Fibroblast of skin of right biceps (primary cell): ENCODE measurements around the gene MCC.
A peak's percentile ranks its signal among the peaks of the same experiment; 100 is the strongest.

Source experiments
- DNase-seq: peaks from one replicate; pipeline ENCODE4 v3.0.0-alpha.2; 2013

The MCC gene

GRCh38 chr5:113240951-113241726 is 247.1 kb downstream of the MCC start:
- no peak for DNase-seq

DNA sequence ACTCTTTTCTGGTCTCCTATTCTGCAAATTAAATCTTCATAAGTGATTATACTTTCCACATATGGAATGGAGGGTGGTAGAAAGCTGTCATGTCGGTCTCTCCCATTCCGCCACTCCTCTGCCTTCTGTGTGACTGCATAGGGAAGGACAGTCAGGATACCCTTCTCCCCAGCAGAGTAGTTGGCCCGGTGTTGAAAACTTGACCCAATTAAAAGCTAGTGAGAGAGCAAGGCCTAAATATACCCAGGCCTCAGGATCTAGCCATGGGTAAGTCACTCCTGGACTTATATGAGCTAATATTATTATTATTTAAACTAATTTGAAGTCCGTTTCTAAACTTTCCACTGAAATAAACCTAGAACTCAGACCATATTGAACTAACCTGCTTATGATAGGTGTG is 248.2 kb downstream of the MCC start:
- DNase-seq: no peak

DNA sequence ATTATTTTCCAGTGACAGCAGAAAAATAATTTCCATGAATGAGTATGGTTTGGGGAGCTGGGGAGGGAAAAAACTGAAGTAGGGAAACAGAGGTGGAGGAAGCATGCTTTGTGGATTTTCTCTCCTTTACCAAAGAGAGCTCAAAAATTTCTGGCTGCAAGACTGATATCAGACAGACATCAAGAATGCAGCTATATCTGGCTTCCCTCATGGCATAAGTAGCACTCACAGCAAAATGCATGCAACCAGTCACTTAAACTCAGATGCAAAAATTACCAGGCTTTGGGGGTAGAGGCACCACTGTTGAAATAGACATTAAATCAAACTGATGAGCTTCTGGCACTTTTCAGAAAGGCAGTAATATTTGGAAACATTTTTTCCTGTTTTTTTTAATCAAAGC is 250.4 kb downstream of the MCC start:
- DNase-seq: no peak

GRCh38 chr5:113236536-113237288 is 251.5 kb downstream of the MCC start:
- DNase-seq: no peak

- no peak for DNase-seq
These were observed 252.4 kb downstream of the MCC start for GRCh38 chr5:113235884-113236283.

- no peak for DNase-seq
These were observed 253.7 kb downstream of the MCC start for GRCh38 chr5:113234546-113234945.

DNA sequence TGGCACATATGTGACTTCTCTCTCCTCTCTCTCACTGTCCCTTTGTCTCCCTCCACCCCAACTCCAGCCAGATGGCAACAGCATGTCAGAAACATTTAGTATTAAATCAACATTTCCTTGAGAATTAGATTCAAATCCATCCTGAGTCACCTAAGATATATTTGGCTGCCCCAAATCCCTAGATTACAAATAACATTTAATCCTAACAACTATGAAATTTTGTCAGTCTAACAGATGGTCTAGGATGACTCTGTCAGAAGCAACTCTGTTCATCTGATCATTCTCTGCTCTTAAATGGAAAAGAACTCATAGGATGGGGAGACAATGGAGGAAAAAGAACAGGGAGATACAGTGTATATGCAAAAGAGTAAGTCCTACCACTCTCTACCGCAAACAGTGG is 254.6 kb downstream of the MCC start:
- DNase-seq: peak; percentile 41

GRCh38 chr5:113232667-113233066 is 255.6 kb downstream of the MCC start:
- DNase-seq: no peak

DNA sequence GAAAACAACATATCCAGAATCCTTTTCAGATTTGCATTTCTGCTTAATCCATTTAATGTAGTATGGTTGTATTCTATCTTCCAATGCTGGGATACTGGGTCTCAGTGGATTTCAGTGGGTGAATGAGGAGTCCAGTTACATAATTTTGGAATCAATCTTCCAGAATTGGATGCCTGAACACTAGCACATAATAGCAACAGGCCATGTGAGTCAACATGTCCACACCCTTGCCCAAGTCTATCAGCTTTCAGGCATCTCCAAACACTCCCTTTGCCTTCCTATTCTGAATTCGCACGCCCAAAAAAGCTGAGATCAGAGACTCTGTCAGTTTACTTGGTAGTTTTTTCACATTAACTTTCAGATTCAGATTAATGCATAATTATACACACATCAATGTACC is 256.0 kb downstream of the MCC start:
- DNase-seq: no peak

- DNase-seq: no peak
These were observed 256.6 kb downstream of the MCC start for GRCh38 chr5:113231653-113232000.

DNA sequence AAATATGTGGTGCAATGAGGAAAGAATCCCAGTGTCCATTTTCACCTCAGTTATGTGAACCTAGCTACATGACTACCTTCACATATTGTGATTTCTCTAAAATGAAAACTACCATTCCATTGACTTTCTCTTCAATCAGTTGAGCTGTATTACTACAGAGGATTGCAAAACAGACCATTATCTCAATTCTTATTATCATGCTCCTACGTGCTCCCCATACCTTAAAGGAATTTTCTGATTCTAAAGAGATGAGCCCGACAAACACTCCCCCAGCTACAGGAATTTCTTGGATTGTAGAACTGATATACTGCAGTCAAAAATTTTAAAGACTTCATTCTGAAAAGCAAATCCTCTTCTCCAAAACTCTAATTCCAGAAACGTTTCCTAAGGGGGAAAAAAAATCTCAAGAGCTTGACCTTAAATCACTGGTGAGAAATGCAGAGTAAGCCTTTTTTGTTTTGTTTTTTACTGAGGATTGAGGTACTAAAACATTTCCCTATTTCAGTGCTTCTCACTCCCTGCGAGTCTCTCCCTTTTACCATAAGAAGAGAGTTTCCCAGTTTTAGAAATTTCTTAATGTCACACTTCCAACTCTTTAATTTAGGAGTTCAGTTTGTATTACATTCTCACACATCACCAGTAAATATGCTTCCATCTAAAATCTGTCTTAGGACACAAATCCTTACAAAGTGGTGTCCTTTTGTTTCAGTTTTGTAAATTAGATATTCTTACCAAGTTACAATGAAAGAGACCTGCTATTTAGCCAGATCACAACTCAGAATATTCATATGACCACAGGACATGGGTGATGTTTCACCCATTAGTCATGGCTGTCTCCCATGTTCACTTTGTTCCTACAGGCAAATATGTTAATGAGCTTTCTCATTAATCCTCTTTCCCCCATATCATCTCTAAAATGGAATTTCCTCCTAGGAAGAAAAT is 257.3 kb downstream of the MCC start:
- DNase-seq: peak; percentile 77

DNA sequence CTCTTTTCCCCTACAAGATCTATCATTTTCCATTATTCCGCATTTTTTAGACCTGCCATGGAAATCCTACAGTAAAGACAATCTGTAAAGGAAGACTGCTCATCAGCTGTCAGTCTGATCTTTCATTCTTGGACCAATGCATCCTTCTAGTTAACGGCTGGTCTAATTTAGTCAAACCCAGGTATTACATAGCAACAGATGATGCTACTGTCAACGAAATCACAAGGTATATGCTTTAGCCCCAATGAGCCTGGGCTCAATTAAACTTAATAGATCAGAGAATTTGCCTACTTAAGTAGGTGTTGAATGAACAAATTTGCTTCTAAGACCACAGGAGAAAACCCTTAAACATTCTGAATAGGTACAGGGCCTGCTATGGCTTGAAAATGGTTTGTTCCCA is 260.5 kb downstream of the MCC start:
- DNase-seq: no peak

GRCh38 chr5:113226116-113226736 is 262.0 kb downstream of the MCC start:
- DNase-seq: peak; percentile 52

GRCh38 chr5:113225259-113225658 is 263.0 kb downstream of the MCC start:
- DNase-seq: no peak

DNA sequence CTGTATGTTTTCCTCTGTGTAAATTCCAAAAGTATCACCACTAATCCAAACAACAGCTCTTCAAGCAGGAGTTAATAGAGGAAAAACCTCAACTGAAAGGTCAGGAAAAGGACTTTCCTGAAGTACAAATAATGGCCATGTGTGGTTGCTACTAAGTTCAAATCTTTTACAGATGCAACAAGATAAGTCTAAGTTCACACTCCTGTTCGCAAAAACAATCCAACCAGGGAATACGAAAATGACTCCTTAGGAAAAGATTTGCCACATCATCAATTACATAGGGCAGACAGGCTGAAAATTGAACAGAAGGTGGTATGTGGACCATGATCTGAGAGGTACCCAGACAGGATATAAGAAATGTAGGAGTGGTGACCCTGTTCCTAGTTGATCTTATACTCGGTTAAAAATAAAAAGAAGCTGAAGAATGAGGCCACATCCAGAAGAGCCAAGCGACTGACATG is 263.6 kb downstream of the MCC start:
- peak; percentile 56 for DNase-seq

GRCh38 chr5:113223831-113224604 is 264.2 kb downstream of the MCC start:
- DNase-seq: no peak

- no peak for DNase-seq
These were observed 264.9 kb downstream of the MCC start for GRCh38 chr5:113223315-113223714.

- no peak for DNase-seq
These were observed 266.7 kb downstream of the MCC start for GRCh38 chr5:113221294-113222176.

- DNase-seq: no peak
These were observed 268.6 kb downstream of the MCC start for GRCh38 chr5:113219695-113220094.

DNA sequence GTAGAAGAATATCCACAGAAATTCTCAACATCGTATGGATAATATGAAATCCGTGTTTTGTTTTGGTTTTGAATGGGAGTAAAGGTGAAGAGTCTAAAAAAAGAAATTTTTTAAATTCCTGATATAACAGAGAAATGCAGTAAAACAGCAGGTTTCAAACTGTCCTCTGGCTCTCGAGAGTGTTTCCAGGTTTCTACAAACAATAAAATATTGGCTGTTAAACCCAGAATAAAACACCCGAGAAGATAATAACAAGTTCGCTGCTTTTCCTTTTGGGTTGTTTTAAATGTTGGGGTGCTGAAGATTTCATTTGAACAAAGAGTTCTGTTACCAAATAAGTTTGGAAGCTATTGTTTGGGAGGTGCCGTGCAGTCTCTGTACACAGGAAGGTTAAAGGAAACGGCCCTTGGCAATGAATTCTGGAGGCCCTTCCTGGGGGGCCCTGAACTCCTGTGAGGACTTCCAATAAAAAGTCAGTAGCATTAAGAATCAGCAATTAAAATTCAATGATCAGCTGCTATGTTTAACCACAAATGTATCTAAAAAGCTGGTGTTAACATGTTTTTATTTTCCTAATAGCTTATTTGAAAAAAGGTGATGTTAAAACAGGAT is 269.2 kb downstream of the MCC start:
- DNase-seq: no peak

DNA sequence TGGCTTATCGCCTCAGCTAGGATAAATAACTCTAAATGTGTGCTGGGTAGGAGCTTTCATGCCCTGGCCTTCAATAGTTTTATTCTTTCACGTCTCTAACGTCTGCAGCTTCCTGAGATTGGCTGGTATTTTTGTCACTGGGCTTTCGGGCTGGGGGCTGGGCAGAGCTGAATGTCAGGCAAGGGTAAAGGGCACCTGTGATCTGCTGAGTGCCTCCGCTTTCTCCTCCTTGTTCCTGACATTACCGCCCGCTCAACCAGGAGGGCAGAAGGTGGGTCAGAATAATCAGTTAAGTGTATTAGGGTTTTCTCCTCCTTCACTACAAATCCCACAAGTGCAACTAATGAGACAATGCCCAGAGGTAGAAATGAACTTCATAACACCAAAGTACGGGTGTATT is 270.1 kb downstream of the MCC start:
- no peak for DNase-seq
